IPS-18c (cell line): ENCODE data around the gene TSBP1.
"Not testable (repeated sequence)": the region's sequence is repeated elsewhere in the genome, so short reads cannot be mapped to it uniquely, and the experiment has no call there.

ENCODE experiments used
- H3K4me3 ChIP-seq: 2 replicates; pipeline ENCODE4 v1.7.0; 2013; ENCODE audit warnings: low read depth, mild to moderate bottlenecking, low read length, moderate library complexity; ENCODE audit not compliant: insufficient read depth
- H3K9me3 ChIP-seq: one replicate; pipeline ENCODE4 v1.6.1; 2013; ENCODE audit warnings: mild to moderate bottlenecking, low read length, moderate library complexity; ENCODE audit not compliant: control insufficient read depth, insufficient read depth

Gene TSBP1

GRCh38 chr6:32317541-32317940, 54.2 kb downstream of the TSBP1 start:
- Histone ChIP-seq H3K9me3 (no peaks in the 10 kb centered on the region), H3K4me3 (no peak overlapping the region)

- no peaks in the 10 kb centered on the region for H3K9me3 ChIP-seq
These were observed 57.7 kb downstream of the TSBP1 start for GRCh38 chr6:32313964-32314363.

GRCh38 chr6:32298632-32299336, 72.9 kb downstream of the TSBP1 start:
- no peaks in the 10 kb centered on the region for H3K9me3 ChIP-seq
- H3K4me3 ChIP-seq = no peak overlapping the region

More at GRCh38 chr6:32313964-32314363, 57.7 kb downstream of the TSBP1 start:
- no peak overlapping the region for H3K4me3 ChIP-seq

- not testable (repeated sequence) for H3K4me3 ChIP-seq, H3K9me3 ChIP-seq
These were observed 76.7 kb downstream of the TSBP1 start for GRCh38 chr6:32294980-32295379.

- H3K9me3 ChIP-seq = no peaks in the 10 kb centered on the region
These were observed 77.1 kb downstream of the TSBP1 start for GRCh38 chr6:32294566-32294965.

GRCh38 chr6:32293695-32294094, 78.0 kb downstream of the TSBP1 start:
- Histone ChIP-seq H3K4me3 (no peak overlapping the region), H3K9me3 (no peaks in the 10 kb centered on the region)

More at GRCh38 chr6:32294566-32294965, 77.1 kb downstream of the TSBP1 start:
- H3K4me3 ChIP-seq = no peak overlapping the region

GRCh38 chr6:32291543-32291942, 80.2 kb downstream of the TSBP1 start:
- Histone ChIP-seq H3K9me3 (no peaks in the 10 kb centered on the region), H3K4me3 (no peak overlapping the region)

- H3K4me3 ChIP-seq = no peak overlapping the region
- no peaks in the 10 kb centered on the region for H3K9me3 ChIP-seq
These were observed 80.7 kb downstream of the TSBP1 start for GRCh38 chr6:32290886-32291450.

- Histone ChIP-seq H3K4me3 (no peak overlapping the region), H3K9me3 (no peaks in the 10 kb centered on the region)
These were observed 83.3 kb downstream of the TSBP1 start for GRCh38 chr6:32288426-32288825.

- not testable (repeated sequence) for H3K9me3 ChIP-seq, H3K4me3 ChIP-seq
These were observed 97.7 kb downstream of the TSBP1 start for GRCh38 chr6:32273801-32274577.

- Histone ChIP-seq H3K9me3 (no peaks in the 10 kb centered on the region), H3K4me3 (no peak overlapping the region)
These were observed 100.3 kb downstream of the TSBP1 start for GRCh38 chr6:32271429-32271828.

- not testable (repeated sequence) for H3K9me3 ChIP-seq
These were observed 103.2 kb downstream of the TSBP1 start for GRCh38 chr6:32268459-32268858.

GRCh38 chr6:32267035-32267434, 104.7 kb downstream of the TSBP1 start:
- no peak overlapping the region for H3K4me3 ChIP-seq
- no peaks in the 10 kb centered on the region for H3K9me3 ChIP-seq

More at GRCh38 chr6:32268459-32268858, 103.2 kb downstream of the TSBP1 start:
- not testable (repeated sequence) for H3K4me3 ChIP-seq

GRCh38 chr6:32257262-32257661, 114.4 kb downstream of the TSBP1 start:
- H3K4me3 ChIP-seq, H3K9me3 ChIP-seq: not testable (repeated sequence)

- H3K4me3 ChIP-seq = peak overlapping the region; percentile 52; the same call in 1 of the 2 replicates
These were observed 116.2 kb downstream of the TSBP1 start for GRCh38 chr6:32255199-32256153.

GRCh38 chr6:32254761-32255198, 116.9 kb downstream of the TSBP1 start:
- Histone ChIP-seq H3K4me3 (peak overlapping the region; percentile 52; the same call in 1 of the 2 replicates), H3K9me3 (no peaks in the 10 kb centered on the region)

More at GRCh38 chr6:32255199-32256153, 116.2 kb downstream of the TSBP1 start:
- no peaks in the 10 kb centered on the region for H3K9me3 ChIP-seq
